GM12891 (cell line): ENCODE data around the gene EML4.
"Not testable (repeated sequence)": the region's sequence is repeated elsewhere in the genome, so short reads cannot be mapped to it uniquely, and the experiment has no call there.

Experiments
- PAX5 ChIP-seq: IDR thresholded peaks from 2 replicates; pipeline ENCODE4 v1.6.1; 2011; ENCODE audit warnings: low read length, moderate library complexity, mild to moderate bottlenecking; ENCODE audit not compliant: insufficient read depth, severe bottlenecking
- POLR2A ChIP-seq: IDR thresholded peaks from 2 replicates; pipeline ENCODE4 v1.6.1; 2011; ENCODE audit warnings: low read depth, low read length, control low read depth
- POLR2AphosphoS5 ChIP-seq: IDR thresholded peaks from 2 replicates; pipeline ENCODE4 v1.6.1; 2011; ENCODE audit warnings: low read depth, low read length, control low read depth
- POU2F2 ChIP-seq: IDR thresholded peaks from 2 replicates; pipeline ENCODE4 v1.6.1; 2011; ENCODE audit warnings: low read depth, mild to moderate bottlenecking, control low read depth, low read length, moderate library complexity
- SPI1 ChIP-seq: IDR thresholded peaks from 2 replicates; pipeline ENCODE4 v1.6.1; 2011; ENCODE audit warnings: low read depth, low read length, control low read depth
- TAF1 ChIP-seq: IDR thresholded peaks from 2 replicates; pipeline ENCODE4 v1.6.1; 2011; ENCODE audit warnings: low read depth, low read length, control low read depth

- not testable (repeated sequence) for TF ChIP-seq POLR2A, TAF1, POLR2AphosphoS5, SPI1, POU2F2, PAX5
These were observed 177.7 kb downstream of the EML4 start for GRCh38 chr2:42346856-42347255.
